GM23338 (cell line): ENCODE measurements around the gene SNTG2. TPM values are rescaled to one million over a fixed set of nuclear protein-coding genes. Genes with fewer than 3 reads are reported as not detected.

Source experiments
- ATAC-seq: fragments of 200-7000 bp; cut with Tn5 transposase; 3 replicates; pipeline ENCODE4 v1.9.1; 2020
- DNase-seq: peaks from one replicate; pipeline ENCODE4 v3.0.0-alpha.2; 2015; ENCODE audit warnings: low spot score
- H2AFZ ChIP-seq: fragments of 200-600 bp; sonication (generic); 2 replicates; pipeline ENCODE4 v1.8.0; 2016; ENCODE audit warnings: antibody characterized with exemption, mild to moderate bottlenecking, moderate library complexity
- H3F3A ChIP-seq: fragments of 200-600 bp; sonication (generic); replicated peaks from 2 replicates; pipeline ENCODE4 v1.8.0; 2017; ENCODE audit warnings: antibody characterized with exemption, mixed run types, low read depth
- H3K27ac ChIP-seq: fragments of 200-600 bp; sonication (generic); 2 replicates; pipeline ENCODE4 v1.6.1; 2016; ENCODE audit warnings: low read depth
- H3K27me3 ChIP-seq: fragments of 200-600 bp; sonication (generic); 2 replicates; pipeline ENCODE4 v1.8.0; 2016; ENCODE audit warnings: mild to moderate bottlenecking, mixed run types, moderate library complexity; ENCODE audit not compliant: insufficient read depth
- H3K36me3 ChIP-seq: fragments of 200-600 bp; sonication (generic); 2 replicates; pipeline ENCODE4 v1.8.0; 2016; ENCODE audit warnings: mild to moderate bottlenecking; ENCODE audit not compliant: insufficient read depth
- H3K4me1 ChIP-seq: fragments of 200-600 bp; sonication (generic); 2 replicates; pipeline ENCODE4 v1.8.0; 2016; ENCODE audit warnings: mild to moderate bottlenecking, moderate library complexity; ENCODE audit not compliant: insufficient read depth
- H3K4me2 ChIP-seq: fragments of 200-600 bp; sonication (generic); 2 replicates; pipeline ENCODE4 v1.7.1; 2017; ENCODE audit warnings: mixed run types
- H3K4me3 ChIP-seq: fragments of 200-600 bp; sonication (generic); 2 replicates; pipeline ENCODE4 v1.6.1; 2016; ENCODE audit warnings: mixed run types
- H3K79me2 ChIP-seq: fragments of 200-600 bp; sonication (generic); replicated peaks from 2 replicates; pipeline ENCODE4 v1.8.0; 2017; ENCODE audit warnings: mild to moderate bottlenecking; ENCODE audit not compliant: insufficient read depth
- H3K9me2 ChIP-seq: fragments of 200-600 bp; sonication (generic); 2 replicates; pipeline ENCODE4 v1.8.0; 2017; ENCODE audit not compliant: insufficient read depth
- H4K20me1 ChIP-seq: fragments of 200-600 bp; sonication (generic); replicated peaks from 2 replicates; pipeline ENCODE4 v1.8.0; 2017; ENCODE audit warnings: mild to moderate bottlenecking; ENCODE audit not compliant: insufficient read depth
- H3K27ac Mint-ChIP-seq: 2 replicates; pipeline ENCODE4 v1.8.0; 2020; ENCODE audit warnings: inconsistent platforms, mild to moderate bottlenecking, moderate library complexity, mixed read lengths
- H3K27me3 Mint-ChIP-seq: 3 replicates; pipeline ENCODE4 v1.8.0; 2022; ENCODE audit warnings: low read depth, mild to moderate bottlenecking, moderate library complexity, mixed read lengths, inconsistent platforms; ENCODE audit not compliant: insufficient read depth, poor library complexity
- H3K36me3 Mint-ChIP-seq: 3 replicates; pipeline ENCODE4 v1.8.0; 2021; ENCODE audit warnings: low read depth, mild to moderate bottlenecking, inconsistent platforms, moderate library complexity, mixed read lengths
- H3K4me1 Mint-ChIP-seq: 3 replicates; pipeline ENCODE4 v1.8.0; 2020; ENCODE audit warnings: mild to moderate bottlenecking, inconsistent platforms, mixed read lengths
- H3K4me3 Mint-ChIP-seq: 3 replicates; pipeline ENCODE4 v1.8.0; 2021; ENCODE audit warnings: moderate library complexity, mild to moderate bottlenecking, inconsistent platforms, mixed read lengths
- H3K9me3 Mint-ChIP-seq: 3 replicates; pipeline ENCODE4 v1.8.0; 2020; ENCODE audit warnings: moderate library complexity, mild to moderate bottlenecking, inconsistent platforms, mixed read lengths
- CTCF ChIP-seq, 2 experiments: fragments of 200-600 bp in 1 of 2; sonication (generic) in 1 of 2; conservative IDR thresholded peaks; 2 replicates each; pipeline versions ENCODE4 v1.5.1 to v1.6.1; 2016 to 2017; ENCODE audit warnings: antibody characterized with exemption in 2 of 2, low read depth in 2 of 2, mild to moderate bottlenecking in 2 of 2, moderate library complexity in 1 of 2
- EZH2 ChIP-seq: fragments of 200-600 bp; sonication (generic); IDR thresholded peaks from one replicate; pipeline ENCODE4 v1.8.0; 2017; ENCODE audit warnings: antibody characterized with exemption, mild to moderate bottlenecking, low read depth; ENCODE audit not compliant: unreplicated experiment
- EZH2phosphoT487 ChIP-seq: fragments of 200-600 bp; sonication (generic); IDR thresholded peaks from one replicate; pipeline ENCODE4 v1.8.1; 2018; ENCODE audit warnings: antibody characterized with exemption; ENCODE audit not compliant: unreplicated experiment
- NANOG ChIP-seq: IDR thresholded peaks from 2 replicates; pipeline ENCODE4 v1.6.1; 2016; ENCODE audit warnings: antibody characterized with exemption, borderline replicate concordance
- ZNF331 ChIP-seq: fragments of 250-450 bp; sonication (Bioruptor Pico); IDR thresholded peaks from 2 replicates; pipeline ENCODE4 v1.5.0; 2020; ENCODE audit warnings: low read depth, mild to moderate bottlenecking, moderate library complexity
- polyA plus RNA-seq: library from polyadenylated mRNA; unstranded; fragments of >200 nt; fragmentation: Nextera tagmentation; extraction: Ambion mirVana; gene quantifications from 2 replicates; pipeline ENCODE4 v1.2.1, GENCODE V29; 2016
- total RNA-seq: library from RNA; depleted of rRNA; stranded (reverse); fragments of >200 nt; shearing (Covaris generic); gene quantifications from 2 replicates; pipeline ENCODE4 v1.2.3, GENCODE V29; 2014
- TF ChIP-seq, protein P1 (sequence below): IDR thresholded peaks from one replicate; pipeline ENCODE4 v1.6.1; 2018; ENCODE audit warnings: antibody characterized with exemption; ENCODE audit not compliant: unreplicated experiment
- TF ChIP-seq, protein P2 (sequence below): fragments of 250-450 bp; sonication (Bioruptor Pico); IDR thresholded peaks from 2 replicates; pipeline ENCODE4 v1.5.0; 2020; ENCODE audit warnings: mild to moderate bottlenecking, moderate library complexity

The SNTG2 gene
- total and polyA plus RNA-seq, 2 experiments from 2014 or later = 27.5 to 60.4 TPM

DNA sequence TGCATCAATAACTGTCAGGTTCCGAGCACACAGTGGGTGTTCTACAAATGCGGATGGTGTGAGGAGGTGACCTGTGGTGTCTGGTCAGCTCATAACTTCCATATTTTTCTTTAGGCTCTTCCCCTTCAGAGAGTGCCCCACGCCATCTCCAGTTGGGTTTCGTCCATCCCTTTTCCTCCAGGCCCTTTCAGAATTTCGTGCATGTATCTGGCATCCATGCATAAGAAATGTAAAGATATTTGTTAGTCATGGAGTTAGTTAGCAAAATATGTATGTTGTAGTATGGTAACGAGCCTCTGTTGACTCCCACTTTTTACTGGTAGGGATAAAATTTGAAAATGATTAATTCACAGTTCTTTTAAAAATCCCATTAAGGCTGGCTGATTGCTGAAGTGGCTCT lies 67.2 kb downstream of the SNTG2 start:
- H3K9me2 ChIP-seq = no peaks in the 10 kb centered on the region
- peaks cover 59% of the 10 kb centered on the region for H3K79me2 ChIP-seq
- Mint-ChIP-seq H3K4me3 (no peak overlapping the region), H3K27me3 (peaks cover 1% of the 10 kb centered on the region), H3K36me3 (no peaks in the 10 kb centered on the region), H3K9me3 (no peaks in the 10 kb centered on the region), H3K4me1 (peaks cover 39% of the 10 kb centered on the region), H3K27ac (no peak overlapping the region)
- DNase-seq (no peak), ATAC-seq (no peak)
- H3K4me3 ChIP-seq = no peak overlapping the region
- H3K27ac ChIP-seq = no peak overlapping the region
- no peak overlapping the region for H2AFZ ChIP-seq
- H3F3A ChIP-seq = no peaks in the 10 kb centered on the region
- H3K36me3 ChIP-seq = no peaks in the 10 kb centered on the region
- TF ChIP-seq NANOG = no peak
- TF ChIP-seq, protein P1, sequence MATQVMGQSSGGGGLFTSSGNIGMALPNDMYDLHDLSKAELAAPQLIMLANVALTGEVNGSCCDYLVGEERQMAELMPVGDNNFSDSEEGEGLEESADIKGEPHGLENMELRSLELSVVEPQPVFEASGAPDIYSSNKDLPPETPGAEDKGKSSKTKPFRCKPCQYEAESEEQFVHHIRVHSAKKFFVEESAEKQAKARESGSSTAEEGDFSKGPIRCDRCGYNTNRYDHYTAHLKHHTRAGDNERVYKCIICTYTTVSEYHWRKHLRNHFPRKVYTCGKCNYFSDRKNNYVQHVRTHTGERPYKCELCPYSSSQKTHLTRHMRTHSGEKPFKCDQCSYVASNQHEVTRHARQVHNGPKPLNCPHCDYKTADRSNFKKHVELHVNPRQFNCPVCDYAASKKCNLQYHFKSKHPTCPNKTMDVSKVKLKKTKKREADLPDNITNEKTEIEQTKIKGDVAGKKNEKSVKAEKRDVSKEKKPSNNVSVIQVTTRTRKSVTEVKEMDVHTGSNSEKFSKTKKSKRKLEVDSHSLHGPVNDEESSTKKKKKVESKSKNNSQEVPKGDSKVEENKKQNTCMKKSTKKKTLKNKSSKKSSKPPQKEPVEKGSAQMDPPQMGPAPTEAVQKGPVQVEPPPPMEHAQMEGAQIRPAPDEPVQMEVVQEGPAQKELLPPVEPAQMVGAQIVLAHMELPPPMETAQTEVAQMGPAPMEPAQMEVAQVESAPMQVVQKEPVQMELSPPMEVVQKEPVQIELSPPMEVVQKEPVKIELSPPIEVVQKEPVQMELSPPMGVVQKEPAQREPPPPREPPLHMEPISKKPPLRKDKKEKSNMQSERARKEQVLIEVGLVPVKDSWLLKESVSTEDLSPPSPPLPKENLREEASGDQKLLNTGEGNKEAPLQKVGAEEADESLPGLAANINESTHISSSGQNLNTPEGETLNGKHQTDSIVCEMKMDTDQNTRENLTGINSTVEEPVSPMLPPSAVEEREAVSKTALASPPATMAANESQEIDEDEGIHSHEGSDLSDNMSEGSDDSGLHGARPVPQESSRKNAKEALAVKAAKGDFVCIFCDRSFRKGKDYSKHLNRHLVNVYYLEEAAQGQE = no peak
- TF ChIP-seq EZH2 = no peak
- TF ChIP-seq, protein P2, sequence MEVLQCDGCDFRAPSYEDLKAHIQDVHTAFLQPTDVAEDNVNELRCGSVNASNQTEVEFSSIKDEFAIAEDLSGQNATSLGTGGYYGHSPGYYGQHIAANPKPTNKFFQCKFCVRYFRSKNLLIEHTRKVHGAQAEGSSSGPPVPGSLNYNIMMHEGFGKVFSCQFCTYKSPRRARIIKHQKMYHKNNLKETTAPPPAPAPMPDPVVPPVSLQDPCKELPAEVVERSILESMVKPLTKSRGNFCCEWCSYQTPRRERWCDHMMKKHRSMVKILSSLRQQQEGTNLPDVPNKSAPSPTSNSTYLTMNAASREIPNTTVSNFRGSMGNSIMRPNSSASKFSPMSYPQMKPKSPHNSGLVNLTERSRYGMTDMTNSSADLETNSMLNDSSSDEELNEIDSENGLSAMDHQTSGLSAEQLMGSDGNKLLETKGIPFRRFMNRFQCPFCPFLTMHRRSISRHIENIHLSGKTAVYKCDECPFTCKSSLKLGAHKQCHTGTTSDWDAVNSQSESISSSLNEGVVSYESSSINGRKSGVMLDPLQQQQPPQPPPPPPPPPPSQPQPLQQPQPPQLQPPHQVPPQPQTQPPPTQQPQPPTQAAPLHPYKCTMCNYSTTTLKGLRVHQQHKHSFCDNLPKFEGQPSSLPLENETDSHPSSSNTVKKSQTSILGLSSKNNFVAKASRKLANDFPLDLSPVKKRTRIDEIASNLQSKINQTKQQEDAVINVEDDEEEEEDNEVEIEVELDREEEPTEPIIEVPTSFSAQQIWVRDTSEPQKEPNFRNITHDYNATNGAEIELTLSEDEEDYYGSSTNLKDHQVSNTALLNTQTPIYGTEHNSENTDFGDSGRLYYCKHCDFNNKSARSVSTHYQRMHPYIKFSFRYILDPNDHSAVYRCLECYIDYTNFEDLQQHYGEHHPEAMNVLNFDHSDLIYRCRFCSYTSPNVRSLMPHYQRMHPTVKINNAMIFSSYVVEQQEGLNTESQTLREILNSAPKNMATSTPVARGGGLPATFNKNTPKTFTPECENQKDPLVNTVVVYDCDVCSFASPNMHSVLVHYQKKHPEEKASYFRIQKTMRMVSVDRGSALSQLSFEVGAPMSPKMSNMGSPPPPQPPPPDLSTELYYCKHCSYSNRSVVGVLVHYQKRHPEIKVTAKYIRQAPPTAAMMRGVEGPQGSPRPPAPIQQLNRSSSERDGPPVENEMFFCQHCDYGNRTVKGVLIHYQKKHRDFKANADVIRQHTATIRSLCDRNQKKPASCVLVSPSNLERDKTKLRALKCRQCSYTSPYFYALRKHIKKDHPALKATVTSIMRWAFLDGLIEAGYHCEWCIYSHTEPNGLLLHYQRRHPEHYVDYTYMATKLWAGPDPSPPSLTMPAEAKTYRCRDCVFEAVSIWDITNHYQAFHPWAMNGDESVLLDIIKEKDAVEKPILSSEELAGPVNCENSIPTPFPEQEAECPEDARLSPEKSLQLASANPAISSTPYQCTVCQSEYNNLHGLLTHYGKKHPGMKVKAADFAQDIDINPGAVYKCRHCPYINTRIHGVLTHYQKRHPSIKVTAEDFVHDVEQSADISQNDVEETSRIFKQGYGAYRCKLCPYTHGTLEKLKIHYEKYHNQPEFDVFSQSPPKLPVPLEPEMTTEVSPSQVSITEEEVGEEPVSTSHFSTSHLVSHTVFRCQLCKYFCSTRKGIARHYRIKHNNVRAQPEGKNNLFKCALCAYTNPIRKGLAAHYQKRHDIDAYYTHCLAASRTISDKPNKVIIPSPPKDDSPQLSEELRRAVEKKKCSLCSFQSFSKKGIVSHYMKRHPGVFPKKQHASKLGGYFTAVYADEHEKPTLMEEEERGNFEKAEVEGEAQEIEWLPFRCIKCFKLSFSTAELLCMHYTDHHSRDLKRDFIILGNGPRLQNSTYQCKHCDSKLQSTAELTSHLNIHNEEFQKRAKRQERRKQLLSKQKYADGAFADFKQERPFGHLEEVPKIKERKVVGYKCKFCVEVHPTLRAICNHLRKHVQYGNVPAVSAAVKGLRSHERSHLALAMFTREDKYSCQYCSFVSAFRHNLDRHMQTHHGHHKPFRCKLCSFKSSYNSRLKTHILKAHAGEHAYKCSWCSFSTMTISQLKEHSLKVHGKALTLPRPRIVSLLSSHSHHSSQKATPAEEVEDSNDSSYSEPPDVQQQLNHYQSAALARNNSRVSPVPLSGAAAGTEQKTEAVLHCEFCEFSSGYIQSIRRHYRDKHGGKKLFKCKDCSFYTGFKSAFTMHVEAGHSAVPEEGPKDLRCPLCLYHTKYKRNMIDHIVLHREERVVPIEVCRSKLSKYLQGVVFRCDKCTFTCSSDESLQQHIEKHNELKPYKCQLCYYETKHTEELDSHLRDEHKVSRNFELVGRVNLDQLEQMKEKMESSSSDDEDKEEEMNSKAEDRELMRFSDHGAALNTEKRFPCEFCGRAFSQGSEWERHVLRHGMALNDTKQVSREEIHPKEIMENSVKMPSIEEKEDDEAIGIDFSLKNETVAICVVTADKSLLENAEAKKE = no peak
- no peak for TF ChIP-seq ZNF331 (CRISPR knock-in tag)
- no peak for TF ChIP-seq EZH2phosphoT487
- TF ChIP-seq CTCF (conservative IDR thresholded peaks at IDR 0.05; ENCODE audit: low read depth in 2 of 2) = no peak
- H3K4me2 ChIP-seq = no peak overlapping the region
- H3K27me3 ChIP-seq = no peaks in the 10 kb centered on the region
- no peaks in the 10 kb centered on the region; the same call in 1 of the 2 replicates for H3K4me1 ChIP-seq
- peaks cover 43% of the 10 kb centered on the region for H4K20me1 ChIP-seq
